Sigmoid colon (tissue), 7 donors: ENCODE measurements around the gene CBFA2T2. TPM values are rescaled to one million over a fixed set of nuclear protein-coding genes. Genes with fewer than 3 reads are reported as not detected.

Experiments used
- DNase-seq: peaks from one replicate; pipeline ENCODE4 v3.0.0-alpha.2; 2019
- H3K27ac ChIP-seq, 4 donors: fragments of 200-600 bp; sonication (generic); one replicate each; pipeline ENCODE4 v1.5.1; 2016 to 2019; ENCODE audit warnings: mild to moderate bottlenecking in 1 of 4
- H3K27me3 ChIP-seq, 3 donors: fragments of 200-600 bp; sonication (generic); one replicate each; pipeline ENCODE4 v1.5.1; 2019; ENCODE audit warnings: mild to moderate bottlenecking in 1 of 3
- H3K36me3 ChIP-seq, 4 donors: fragments of 200-600 bp; sonication (generic); one replicate each; pipeline ENCODE4 v1.5.1; 2016 to 2019
- H3K4me1 ChIP-seq, 4 donors: fragments of 200-600 bp; sonication (generic); one replicate each; pipeline ENCODE4 v1.5.1; 2017 to 2019
- H3K4me3 ChIP-seq, 4 donors: fragments of 200-600 bp; sonication (generic); one replicate each; pipeline ENCODE4 v1.5.1; 2017 to 2019; ENCODE audit warnings: mild to moderate bottlenecking in 2 of 4, moderate library complexity in 1 of 4
- H3K9me3 ChIP-seq, 4 donors: fragments of 200-600 bp in 3 of 4; sonication (generic) in 3 of 4; one replicate each; pipeline versions ENCODE4 v1.5.1 to v1.6.1; 2013 to 2019
- EP300 ChIP-seq, 4 donors: sonication (generic); formaldehyde crosslinking; IDR thresholded peaks; one replicate each; pipeline ENCODE4 v1.6.1; 2017; ENCODE audit warnings: antibody characterized with exemption in 4 of 4
- POLR2A ChIP-seq, 2 donors: fragments of 450-650 bp; IDR thresholded peaks; one replicate each; pipeline ENCODE4 v1.6.1; 2016; ENCODE audit warnings: antibody characterized with exemption in 2 of 2, mild to moderate bottlenecking in 2 of 2, moderate library complexity in 2 of 2
- POLR2AphosphoS5 ChIP-seq, 4 donors: sonication (generic); formaldehyde crosslinking; IDR thresholded peaks; one replicate each; pipeline ENCODE4 v1.6.1; 2017; ENCODE audit warnings: antibody characterized with exemption in 4 of 4
- WGBS, 2 donors: extraction: QIAGEN DNeasy Blood & Tissue Kit; methylation state at CpG; one replicate each; pipeline ENCODE4 v1.1.7; 2013; 5-methylcytosine and 5-hydroxymethylcytosine counted together
- intact Hi-C: fragments of 100-400 bp; cut with DNase I; formaldehyde crosslinking; loops from one replicate; pipeline ENCODE4 v1.15.1; 2023
- polyA plus RNA-seq, 3 donors: library from polyadenylated mRNA; stranded (reverse); fragments of 200-250 nt; gene quantifications; one replicate each; pipeline ENCODE4 v1.2.3, GENCODE V29; 2013
- total RNA-seq, 4 donors: library from RNA; depleted of rRNA; stranded (reverse); fragments of >200 nt; gene quantifications; one replicate each; pipeline ENCODE4 v1.1.0, GENCODE V29; 2016
- TF ChIP-seq, protein P1 (sequence below), 4 experiments: fragments of 450-650 bp in 3 of 4; fragments of 200-600 bp in 1 of 4; IDR thresholded peaks; one replicate each; pipeline ENCODE4 v1.5.1; 2016 to 2019; ENCODE audit warnings: antibody characterized with exemption in 4 of 4, mild to moderate bottlenecking in 3 of 4, moderate library complexity in 2 of 4
- donor health status: healthy with polysubstance abuse.
- donor health status: Bipolar disorder and iron deficiency.
- donor health status: healthy.

CBFA2T2 gene
- total and polyA plus RNA-seq, 7 donors: 5.4 to 26.0 (median 17.1) TPM

DNA sequence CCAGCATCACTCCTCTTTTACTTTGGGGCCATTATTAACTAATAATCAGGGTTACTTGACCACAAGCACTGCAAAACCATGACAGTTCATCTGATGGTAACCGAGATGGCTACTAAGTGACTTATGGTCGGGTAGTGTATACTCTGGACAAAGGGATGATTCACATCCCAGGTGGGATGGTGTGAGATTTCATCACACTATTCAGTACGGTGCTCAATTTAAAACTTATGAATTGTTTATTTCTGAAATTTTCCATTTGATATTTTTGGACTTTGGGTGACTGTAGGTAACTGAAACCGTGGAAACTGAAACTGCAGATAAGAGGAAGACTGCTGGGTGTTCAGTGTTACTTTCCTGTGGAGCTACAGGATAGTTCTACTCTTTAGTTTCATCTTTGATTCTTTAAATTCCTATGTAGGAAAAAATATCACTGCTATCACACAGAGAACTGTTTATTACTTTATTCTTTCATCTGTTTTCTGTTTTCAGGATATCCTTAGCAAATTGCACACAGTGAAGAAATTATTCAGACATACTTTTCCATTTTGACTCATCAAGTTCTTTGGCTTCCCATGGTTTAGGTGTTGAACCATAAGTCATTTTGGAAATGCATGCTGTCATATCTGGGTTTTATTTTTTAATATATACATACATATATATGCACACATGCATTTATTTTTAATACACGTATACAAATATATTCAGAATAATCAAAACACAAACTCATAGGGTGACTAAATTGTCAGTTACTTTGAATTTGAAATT lies 113.1 kb downstream of the CBFA2T2 start:
- H3K4me1 ChIP-seq: peaks cover 0 to 45% (median 23%) of the 10 kb centered on the region in 4 donors
- no peak overlapping the region for H3K4me3 ChIP-seq
- DNase-seq: no peak
- TF ChIP-seq, protein P1, sequence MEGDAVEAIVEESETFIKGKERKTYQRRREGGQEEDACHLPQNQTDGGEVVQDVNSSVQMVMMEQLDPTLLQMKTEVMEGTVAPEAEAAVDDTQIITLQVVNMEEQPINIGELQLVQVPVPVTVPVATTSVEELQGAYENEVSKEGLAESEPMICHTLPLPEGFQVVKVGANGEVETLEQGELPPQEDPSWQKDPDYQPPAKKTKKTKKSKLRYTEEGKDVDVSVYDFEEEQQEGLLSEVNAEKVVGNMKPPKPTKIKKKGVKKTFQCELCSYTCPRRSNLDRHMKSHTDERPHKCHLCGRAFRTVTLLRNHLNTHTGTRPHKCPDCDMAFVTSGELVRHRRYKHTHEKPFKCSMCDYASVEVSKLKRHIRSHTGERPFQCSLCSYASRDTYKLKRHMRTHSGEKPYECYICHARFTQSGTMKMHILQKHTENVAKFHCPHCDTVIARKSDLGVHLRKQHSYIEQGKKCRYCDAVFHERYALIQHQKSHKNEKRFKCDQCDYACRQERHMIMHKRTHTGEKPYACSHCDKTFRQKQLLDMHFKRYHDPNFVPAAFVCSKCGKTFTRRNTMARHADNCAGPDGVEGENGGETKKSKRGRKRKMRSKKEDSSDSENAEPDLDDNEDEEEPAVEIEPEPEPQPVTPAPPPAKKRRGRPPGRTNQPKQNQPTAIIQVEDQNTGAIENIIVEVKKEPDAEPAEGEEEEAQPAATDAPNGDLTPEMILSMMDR (IDR thresholded peaks at IDR 0.05): no peak
- TF ChIP-seq POLR2AphosphoS5 (IDR thresholded peaks at IDR 0.05) (no peak), EP300 (IDR thresholded peaks at IDR 0.05) (no peak), POLR2A (IDR thresholded peaks at IDR 0.05) (no peak)
- no peaks in the 10 kb centered on the region for H3K9me3 ChIP-seq
- WGBS, 2 donors: 58 to 76% methylated on average over 5 of the region's 5 CpGs
- H3K27me3 ChIP-seq: no peaks in the 10 kb centered on the region
- no peak overlapping the region for H3K27ac ChIP-seq
- intact Hi-C loops: no loop called here
- H3K36me3 ChIP-seq: peaks cover 0 to 10% (median 0%) of the 10 kb centered on the region in 4 donors

DNA sequence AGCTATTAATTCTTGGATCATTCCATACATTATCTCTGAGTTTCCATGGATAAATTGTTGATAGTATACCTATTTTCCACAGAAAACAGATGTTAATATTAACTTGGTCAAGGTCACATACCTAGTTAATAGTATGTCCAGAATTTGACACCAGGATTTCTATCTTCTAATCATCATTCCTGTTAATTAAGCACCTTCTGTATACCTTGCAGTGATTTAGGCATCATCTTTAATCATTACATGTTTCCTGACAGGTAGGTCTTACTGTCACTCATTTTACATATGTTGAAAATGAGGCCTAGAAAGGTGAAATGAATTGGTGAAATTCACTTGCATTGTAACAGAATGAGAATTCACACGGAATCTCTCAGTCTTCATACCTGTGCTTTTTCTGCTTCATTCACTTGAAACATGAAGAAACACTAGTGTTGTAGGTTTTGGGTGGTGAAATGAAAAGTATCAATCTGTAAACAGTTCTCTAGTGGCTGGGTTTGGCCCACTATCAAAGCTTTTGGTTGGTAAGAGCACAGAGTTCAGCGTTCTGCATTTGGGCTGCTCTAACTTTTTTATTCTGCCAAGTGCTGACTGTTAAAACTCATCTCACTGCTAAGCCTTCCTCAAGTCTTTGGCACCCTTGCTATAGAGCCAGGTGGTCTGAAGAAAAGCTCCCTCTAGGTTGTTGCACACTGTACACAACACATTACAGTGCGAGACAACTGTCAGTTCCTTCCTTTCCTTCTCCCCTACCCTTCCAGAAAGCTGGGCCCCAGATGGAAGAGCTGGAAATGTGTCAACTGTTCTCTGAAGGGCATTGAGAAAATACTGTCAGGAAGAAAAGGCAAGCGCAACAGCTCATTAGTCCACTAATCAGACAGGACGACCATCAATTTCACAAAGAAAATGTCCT lies 114.4 kb downstream of the CBFA2T2 start:
- H3K4me3 ChIP-seq: no peak overlapping the region
- WGBS, 2 donors: 81 to 89% methylated on average over 5 of the region's 5 CpGs
- intact Hi-C loops: no loop called here

DNA sequence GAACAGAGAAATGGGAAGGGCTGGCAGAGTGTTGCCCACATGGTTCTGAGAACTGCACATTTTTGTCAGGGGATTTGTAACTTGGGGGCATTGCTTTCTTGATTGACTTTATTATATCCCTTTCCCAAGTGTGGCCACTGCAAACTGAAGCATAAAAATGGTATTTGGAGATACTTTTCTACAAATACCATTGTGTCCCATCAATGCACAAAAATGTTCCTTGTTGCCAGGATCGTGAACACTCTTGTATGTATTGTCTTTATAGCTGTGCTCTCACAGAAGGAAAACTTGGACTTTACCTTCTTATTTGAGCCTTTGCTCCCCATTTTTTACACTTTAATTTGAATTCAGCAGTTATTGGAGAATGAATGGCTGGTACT lies 115.1 kb downstream of the CBFA2T2 start:
- no peak for DNase-seq
- 47 to 76% methylated on average over 1 of the region's 1 CpG for WGBS, 2 donors
- TF ChIP-seq POLR2AphosphoS5 (IDR thresholded peaks at IDR 0.05) (no peak), EP300 (IDR thresholded peaks at IDR 0.05) (no peak), POLR2A (IDR thresholded peaks at IDR 0.05) (no peak)
- TF ChIP-seq, protein P1 (IDR thresholded peaks at IDR 0.05): no peak
- H3K4me3 ChIP-seq: no peak overlapping the region
- H3K9me3 ChIP-seq: no peaks in the 10 kb centered on the region
- peaks cover 0 to 56% (median 28%) of the 10 kb centered on the region in 4 donors for H3K4me1 ChIP-seq
- H3K27ac ChIP-seq: peak overlapping the region in 2 of 4 donors; percentile 22 to 25
- peaks cover 0 to 10% (median 0%) of the 10 kb centered on the region in 4 donors for H3K36me3 ChIP-seq
- H3K27me3 ChIP-seq: no peaks in the 10 kb centered on the region
- intact Hi-C loops: no loop called here

More for the DNA sequence above, 114.4 kb downstream of the CBFA2T2 start:
- Histone ChIP-seq H3K9me3 (no peaks in the 10 kb centered on the region), H3K36me3 (peaks cover 0 to 10% (median 0%) of the 10 kb centered on the region in 4 donors), H3K27me3 (no peaks in the 10 kb centered on the region), H3K4me1 (peaks cover 0 to 56% (median 28%) of the 10 kb centered on the region in 4 donors), H3K27ac (peak overlapping the region in 2 of 4 donors; percentile 22 to 25)
- TF ChIP-seq, protein P1 (IDR thresholded peaks at IDR 0.05): no peak
- DNase-seq: no peak

DNA sequence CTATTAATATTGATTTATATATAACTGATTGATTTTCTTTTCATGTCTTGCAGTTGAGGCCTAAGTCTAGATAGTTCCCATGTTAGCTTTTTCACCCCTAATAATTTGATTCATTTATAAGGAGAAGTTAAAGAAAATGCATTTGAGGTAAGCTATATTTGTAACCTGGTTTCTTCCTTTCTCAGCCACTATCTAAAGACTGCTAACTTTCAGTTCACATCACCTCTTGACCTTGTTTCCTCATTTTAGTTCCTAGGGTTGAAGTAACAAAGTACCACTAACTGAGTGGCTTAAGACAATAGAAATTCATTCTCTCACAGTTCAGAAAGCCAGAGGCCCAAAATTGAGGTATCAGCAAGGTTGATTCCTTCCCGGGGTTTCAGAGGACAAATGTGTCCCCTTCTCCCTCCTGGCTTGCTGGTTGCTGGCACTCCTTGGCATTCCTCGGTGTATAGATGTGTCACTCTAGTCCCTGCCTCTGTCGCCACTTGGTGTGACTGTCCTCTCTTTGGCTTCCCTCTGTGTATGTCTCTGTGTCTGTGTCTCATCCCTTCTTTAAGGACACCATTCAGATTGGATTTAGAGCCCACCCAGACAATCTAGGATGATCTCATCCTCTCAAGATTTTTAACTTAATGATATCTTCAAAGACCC lies 116.3 kb downstream of the CBFA2T2 start:
- Histone ChIP-seq H3K36me3 (peaks cover 0 to 10% (median 2%) of the 10 kb centered on the region in 4 donors), H3K27me3 (no peaks in the 10 kb centered on the region), H3K4me3 (no peak overlapping the region), H3K4me1 (peaks cover 0 to 56% (median 28%) of the 10 kb centered on the region in 4 donors), H3K27ac (no peak overlapping the region), H3K9me3 (no peaks in the 10 kb centered on the region)
- DNase-seq: no peak
- TF ChIP-seq POLR2A (IDR thresholded peaks at IDR 0.05) (no peak), EP300 (IDR thresholded peaks at IDR 0.05) (no peak), POLR2AphosphoS5 (IDR thresholded peaks at IDR 0.05) (no peak)
- TF ChIP-seq, protein P1 (IDR thresholded peaks at IDR 0.05): no peak
- intact Hi-C loops: no loop called here
- 90 to 95% methylated on average over 3 of the region's 3 CpGs for WGBS, 2 donors
